GM12878 (cell line): ENCODE results near the gene RFT1. TPM values are rescaled to one million over a fixed set of nuclear protein-coding genes. Genes with fewer than 3 reads are reported as not detected.

Experiments used
- ATAC-seq: fragments of 200-7000 bp; cut with Tn5 transposase; 3 replicates; pipeline ENCODE4 v1.9.1; 2020; ENCODE audit warnings: mild to moderate bottlenecking, moderate library complexity
- BruUV-seq: library from RNA; stranded (reverse); fragments of 400-500 nt; replicated peaks from 2 replicates; lab custom pipeline; 2021; lab: Mats Ljungman, UMichigan
- CTCF ChIA-PET: fragments of 300-600 bp; sonication (Branson Sonifier 250); formaldehyde crosslinking; extraction: SDS; loops from one replicate; lab custom pipeline; 2021; ENCODE audit warnings: inconsistent platforms; lab: Yijun Ruan, JAX
- POLR2A ChIA-PET: fragments of 350-600 bp; formaldehyde crosslinking; extraction: SDS; loops from one replicate; lab custom pipeline; 2021; ENCODE audit warnings: inconsistent platforms; lab: Charles Lee
- RAD21 ChIA-PET: fragments of 300-600 bp; sonication (Branson Sonifier 250); formaldehyde crosslinking; loops from one replicate; lab custom pipeline; 2023; ENCODE audit warnings: antibody characterized with exemption; ENCODE audit not compliant: unreplicated experiment; lab: Charles Lee
- SMC1A ChIA-PET: fragments of 300-600 bp; sonication (Branson Sonifier 250); formaldehyde crosslinking; loops from one replicate; lab custom pipeline; 2023; ENCODE audit not compliant: unreplicated experiment, uncharacterized antibody; lab: Charles Lee
- DNase-seq: peaks from one replicate; pipeline ENCODE4 v3.0.0-alpha.2; 2011; ENCODE audit warnings: low read depth, low spot score
- FAIRE-seq: peaks from 3 replicates; lab custom pipeline; 2011; peaks lifted over from hg19 to GRCh38; lab: Jason Lieb, UNC
- H2AFZ ChIP-seq: 2 replicates; pipeline ENCODE4 v1.6.0; 2011; ENCODE audit warnings: low read depth, low read length, control low read depth; ENCODE audit not compliant: control insufficient read depth
- H3K27ac ChIP-seq: 2 replicates; pipeline ENCODE4 v1.5.1; 2011; ENCODE audit warnings: control low read depth; ENCODE audit not compliant: control insufficient read depth, insufficient read depth
- H3K27me3 ChIP-seq, 2 experiments: replicated peaks in 1 of 2; 2 replicates each; pipeline versions ENCODE4 v1.6.0 to v1.6.1; 2011; ENCODE audit warnings: low read length in 1 of 2; ENCODE audit not compliant: control insufficient read depth in 2 of 2, insufficient read depth in 2 of 2
- H3K36me3 ChIP-seq, 2 experiments: 2 replicates each; pipeline ENCODE4 v1.5.1; 2011; ENCODE audit warnings: low read length in 1 of 2; ENCODE audit not compliant: control insufficient read depth in 2 of 2, insufficient read depth in 2 of 2
- H3K4me1 ChIP-seq: 2 replicates; pipeline ENCODE4 v1.6.1; 2011; ENCODE audit warnings: mild to moderate bottlenecking, low read length, moderate library complexity, mixed read lengths; ENCODE audit not compliant: control insufficient read depth, insufficient read depth
- H3K4me2 ChIP-seq: 2 replicates; pipeline ENCODE4 v1.6.0; 2011; ENCODE audit warnings: control low read depth; ENCODE audit not compliant: control insufficient read depth, insufficient read depth
- H3K4me3 ChIP-seq: fragments of 200-600 bp; sonication (generic); 2 replicates; pipeline ENCODE4 v1.5.1; 2016
- H3K79me2 ChIP-seq: 2 replicates; pipeline ENCODE4 v1.6.0; 2011; ENCODE audit warnings: low read length; ENCODE audit not compliant: control insufficient read depth, insufficient read depth
- H3K9ac ChIP-seq: 2 replicates; pipeline ENCODE4 v1.8.0; 2011; ENCODE audit warnings: low read length, control low read depth, mixed read lengths; ENCODE audit not compliant: control insufficient read depth, insufficient read depth
- H3K9me3 ChIP-seq: replicated peaks from 3 replicates; pipeline ENCODE4 v1.5.1; 2011; ENCODE audit warnings: mild to moderate bottlenecking, low read length; ENCODE audit not compliant: control insufficient read depth, insufficient read depth
- H4K20me1 ChIP-seq: 2 replicates; pipeline ENCODE4 v1.6.0; 2011; ENCODE audit not compliant: control insufficient read depth, insufficient read depth
- ATF7 ChIP-seq: fragments of 450-650 bp; IDR thresholded peaks from 2 replicates; pipeline ENCODE4 v1.6.1; 2016; ENCODE audit warnings: low read depth, mild to moderate bottlenecking
- BACH1 ChIP-seq: fragments of 450-650 bp; IDR thresholded peaks from 2 replicates; pipeline ENCODE4 v1.6.1; 2017; ENCODE audit warnings: mild to moderate bottlenecking, borderline replicate concordance
- CBX3 ChIP-seq: fragments of 200-600 bp; sonication (generic); IDR thresholded peaks from 2 replicates; pipeline ENCODE4 v1.6.1; 2016; ENCODE audit warnings: low read depth, borderline replicate concordance
- EGR1 ChIP-seq, 2 experiments: IDR thresholded peaks; 1 replicate in 1 of 2; 2 replicates in 1 of 2; pipeline ENCODE4 v1.6.1; 2011 to 2012; ENCODE audit warnings: low read depth in 2 of 2, low read length in 2 of 2, borderline replicate concordance in 1 of 2, mild to moderate bottlenecking in 1 of 2, moderate library complexity in 1 of 2
- HDGF ChIP-seq: fragments of 450-650 bp; IDR thresholded peaks from 2 replicates; pipeline ENCODE4 v1.6.1; 2016; ENCODE audit warnings: antibody characterized with exemption
- IRF5 ChIP-seq: fragments of 450-650 bp; IDR thresholded peaks from 2 replicates; pipeline ENCODE4 v1.6.1; 2017; ENCODE audit warnings: borderline replicate concordance
- MYB ChIP-seq: fragments of 150-350 bp; IDR thresholded peaks from 2 replicates; pipeline ENCODE4 v1.6.1; 2014; ENCODE audit warnings: mild to moderate bottlenecking, low read depth, low read length, borderline replicate concordance
- NFYA ChIP-seq: IDR thresholded peaks from 2 replicates; pipeline ENCODE4 v1.6.1; 2011; ENCODE audit warnings: low read depth, mild to moderate bottlenecking, low read length, improper control_type of control experiment, borderline replicate concordance
- RAD21 ChIP-seq: IDR thresholded peaks from 2 replicates; pipeline ENCODE4 v1.6.1; 2011; ENCODE audit warnings: mild to moderate bottlenecking, low read depth, low read length, moderate library complexity; ENCODE audit not compliant: insufficient read depth
- RFX5 ChIP-seq: IDR thresholded peaks from 2 replicates; pipeline ENCODE4 v1.6.1; 2011; ENCODE audit warnings: low read depth, low read length, improper control_type of control experiment
- SMARCA5 ChIP-seq: fragments of 450-650 bp; IDR thresholded peaks from 2 replicates; pipeline ENCODE4 v1.6.1; 2017; ENCODE audit warnings: mild to moderate bottlenecking
- SPI1 ChIP-seq: IDR thresholded peaks from 2 replicates; pipeline ENCODE4 v1.6.1; 2011; ENCODE audit warnings: low read depth, mild to moderate bottlenecking, low read length, moderate library complexity, borderline replicate concordance; ENCODE audit not compliant: insufficient read depth
- SRF ChIP-seq, 2 experiments: IDR thresholded peaks; 2 replicates each; pipeline ENCODE4 v1.6.1; 2011; ENCODE audit warnings: low read depth in 2 of 2, low read length in 2 of 2, mild to moderate bottlenecking in 1 of 2, moderate library complexity in 1 of 2
- TBL1XR1 ChIP-seq: IDR thresholded peaks from 2 replicates; pipeline ENCODE4 v1.6.1; 2012; ENCODE audit warnings: low read depth, low read length, improper control_type of control experiment
- WGBS: methylation state at CpG from one replicate; pipeline ENCODE4 v1.1.6; 2016; ENCODE audit warnings: low lambda C conversion rate; ENCODE audit not compliant: insufficient replicate concordance, insufficient coverage; ENCODE audit errors: missing lambda C conversion rate; 5-methylcytosine and 5-hydroxymethylcytosine counted together
- in situ Hi-C: fragments of 300-500 bp; cut with MboI; formaldehyde crosslinking; loops from 9 replicates; pipeline ENCODE4 v1.14.3; 2018; ENCODE audit warnings: mixed read lengths
- intact Hi-C: fragments of 100-400 bp; cut with micrococcal nuclease; formaldehyde crosslinking; loops from one replicate; pipeline ENCODE4 v1.14.2; 2022; ENCODE audit not compliant: unreplicated experiment
- polyA plus RNA-seq, 11 experiments: library from polyadenylated mRNA; depleted of rRNA in 4 of 11; unstranded in 6 of 11; stranded (reverse) in 5 of 11; fragments of >200 nt; fragmentation: Nextera tagmentation in 4 of 11; fragmentation: Illumina TruSeq in 1 of 11; extraction: Ambion mirVana in 4 of 11; extraction: Trizol in 1 of 11; gene quantifications; 1 replicate in 1 of 11; 2 replicates in 10 of 11; pipeline versions ENCODE4 v1.2.1 to v1.2.3, GENCODE V29; 2011 to 2016; ENCODE audit warnings: inconsistent platforms in 2 of 11, missing spikeins in 2 of 11, low read depth in 1 of 11
- total RNA-seq, 4 experiments: library from RNA; depleted of rRNA in 3 of 4; stranded (reverse); fragments of >200 nt in 3 of 4; fragmentation: Illumina TruSeq in 1 of 4; extraction: Trizol in 1 of 4; gene quantifications; 2 replicates each; pipeline versions ENCODE4 v1.2.1 to v1.2.3, GENCODE V29; 2013 to 2021
- TF ChIP-seq, protein P1 (sequence below): fragments of 450-650 bp; IDR thresholded peaks from 2 replicates; pipeline ENCODE4 v1.6.1; 2018; ENCODE audit warnings: borderline replicate concordance, mild to moderate bottlenecking; ENCODE audit not compliant: partially characterized antibody
- TF ChIP-seq, protein P2 (sequence below): fragments of 450-650 bp; IDR thresholded peaks from 2 replicates; pipeline ENCODE4 v1.6.1; 2016; ENCODE audit warnings: mild to moderate bottlenecking

RFT1 gene
- total and polyA plus RNA-seq, 10 of the 15 experiments (the other 5 are each of a cell fraction or from before 2014, with no cell fraction given), result 16.6 to 75.1 (median 34.5) TPM

GRCh38 chr3:53114011-53114400, 16.2 kb downstream of the RFT1 start:
- DNase-seq, result no peak
- Histone ChIP-seq H3K79me2 (peaks cover 2% of the 10 kb centered on the region; the same call in 1 of the 2 replicates), H3K9me3 (no peaks in the 10 kb centered on the region), H3K27ac (no peak overlapping the region), H3K4me3 (no peak overlapping the region), H3K4me1 (no peaks in the 10 kb centered on the region), H3K4me2 (no peak overlapping the region), H3K9ac (no peak overlapping the region), H3K27me3 (no peaks in the 10 kb centered on the region), H3K36me3 (peaks cover 9 to 29% of the 10 kb centered on the region in 2 experiments), H2AFZ (peak overlapping the region; percentile 34; the same call in 1 of the 2 replicates), H4K20me1 (no peaks in the 10 kb centered on the region)
- 0% methylated on average over 5 of the region's 5 CpGs for WGBS
- RAD21 ChIA-PET, result interaction anchor here (0.7 to 5.3 kb wide), 19 partner anchors 9 to 258 kb away, joined by 3 to 89 read pairs (median 4); partner anchors contain the start of gene PRKCD
- POLR2A ChIA-PET, result interaction anchor here (0.7 to 2.2 kb wide), 6 partner anchors 11 to 87 kb away, joined by 3 to 7 read pairs (median 4); no protein-coding TSS in a partner anchor
- ATAC-seq, result peak; percentile 99
- CTCF ChIA-PET, result interaction anchor here (0.6 to 16.5 kb wide), 33 partner anchors 9 to 597 kb away, joined by 3 to 303 read pairs (median 4); partner anchors contain the start of gene RFT1
- SMC1A ChIA-PET, result interaction anchor here (0.7 to 5.8 kb wide), 21 partner anchors 9 to 263 kb away, joined by 3 to 67 read pairs (median 5); partner anchors contain the start of gene RFT1
- in situ Hi-C loops, result no loop called here
- intact Hi-C loops, result loop anchor here (1.0 to 5.0 kb wide), 2 partner anchors 82 to 183 kb away; no protein-coding TSS in a partner anchor
- peak; percentile 88 for FAIRE-seq
- no TSS peak for BruUV-seq
- TF ChIP-seq NFYA (no peak), TBL1XR1 (no peak), RAD21 (peak; percentile 90), ATF7 (peak; percentile 47; the same call in 1 of the 2 replicates), RFX5 (no peak), SPI1 (no peak), MYB (no peak), IRF5 (no peak), BACH1 (no peak), CBX3 (no peak), HDGF (peak; percentile 58; the same call in 1 of the 2 replicates), SMARCA5 (0 out of 2 replicates have a peak, but pooled peaks have one; percentile 58), EGR1 (IDR thresholded peaks at IDR 0.05; ENCODE audit: borderline replicate concordance in 1 of 2, low read depth in 2 of 2, low read length in 2 of 2) (no peak), SRF (IDR thresholded peaks at IDR 0.05; ENCODE audit: low read depth in 2 of 2, low read length in 2 of 2) (no peak)
- TF ChIP-seq, protein P1, sequence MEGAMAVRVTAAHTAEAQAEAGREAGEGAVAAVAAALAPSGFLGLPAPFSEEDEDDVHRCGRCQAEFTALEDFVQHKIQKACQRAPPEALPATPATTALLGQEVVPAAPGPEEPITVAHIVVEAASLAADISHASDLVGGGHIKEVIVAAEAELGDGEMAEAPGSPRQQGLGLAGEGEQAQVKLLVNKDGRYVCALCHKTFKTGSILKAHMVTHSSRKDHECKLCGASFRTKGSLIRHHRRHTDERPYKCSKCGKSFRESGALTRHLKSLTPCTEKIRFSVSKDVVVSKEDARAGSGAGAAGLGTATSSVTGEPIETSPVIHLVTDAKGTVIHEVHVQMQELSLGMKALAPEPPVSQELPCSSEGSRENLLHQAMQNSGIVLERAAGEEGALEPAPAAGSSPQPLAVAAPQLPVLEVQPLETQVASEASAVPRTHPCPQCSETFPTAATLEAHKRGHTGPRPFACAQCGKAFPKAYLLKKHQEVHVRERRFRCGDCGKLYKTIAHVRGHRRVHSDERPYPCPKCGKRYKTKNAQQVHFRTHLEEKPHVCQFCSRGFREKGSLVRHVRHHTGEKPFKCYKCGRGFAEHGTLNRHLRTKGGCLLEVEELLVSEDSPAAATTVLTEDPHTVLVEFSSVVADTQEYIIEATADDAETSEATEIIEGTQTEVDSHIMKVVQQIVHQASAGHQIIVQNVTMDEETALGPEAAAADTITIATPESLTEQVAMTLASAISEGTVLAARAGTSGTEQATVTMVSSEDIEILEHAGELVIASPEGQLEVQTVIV, result no peak
- TF ChIP-seq, protein P2, sequence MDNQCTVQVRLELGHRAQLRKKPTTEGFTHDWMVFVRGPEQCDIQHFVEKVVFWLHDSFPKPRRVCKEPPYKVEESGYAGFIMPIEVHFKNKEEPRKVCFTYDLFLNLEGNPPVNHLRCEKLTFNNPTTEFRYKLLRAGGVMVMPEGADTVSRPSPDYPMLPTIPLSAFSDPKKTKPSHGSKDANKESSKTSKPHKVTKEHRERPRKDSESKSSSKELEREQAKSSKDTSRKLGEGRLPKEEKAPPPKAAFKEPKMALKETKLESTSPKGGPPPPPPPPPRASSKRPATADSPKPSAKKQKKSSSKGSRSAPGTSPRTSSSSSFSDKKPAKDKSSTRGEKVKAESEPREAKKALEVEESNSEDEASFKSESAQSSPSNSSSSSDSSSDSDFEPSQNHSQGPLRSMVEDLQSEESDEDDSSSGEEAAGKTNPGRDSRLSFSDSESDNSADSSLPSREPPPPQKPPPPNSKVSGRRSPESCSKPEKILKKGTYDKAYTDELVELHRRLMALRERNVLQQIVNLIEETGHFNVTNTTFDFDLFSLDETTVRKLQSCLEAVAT, result 0 out of 2 replicates have a peak, but pooled peaks have one; percentile 26
